ENCODE data around the gene RPL36A.

RPL36A gene

DNA sequence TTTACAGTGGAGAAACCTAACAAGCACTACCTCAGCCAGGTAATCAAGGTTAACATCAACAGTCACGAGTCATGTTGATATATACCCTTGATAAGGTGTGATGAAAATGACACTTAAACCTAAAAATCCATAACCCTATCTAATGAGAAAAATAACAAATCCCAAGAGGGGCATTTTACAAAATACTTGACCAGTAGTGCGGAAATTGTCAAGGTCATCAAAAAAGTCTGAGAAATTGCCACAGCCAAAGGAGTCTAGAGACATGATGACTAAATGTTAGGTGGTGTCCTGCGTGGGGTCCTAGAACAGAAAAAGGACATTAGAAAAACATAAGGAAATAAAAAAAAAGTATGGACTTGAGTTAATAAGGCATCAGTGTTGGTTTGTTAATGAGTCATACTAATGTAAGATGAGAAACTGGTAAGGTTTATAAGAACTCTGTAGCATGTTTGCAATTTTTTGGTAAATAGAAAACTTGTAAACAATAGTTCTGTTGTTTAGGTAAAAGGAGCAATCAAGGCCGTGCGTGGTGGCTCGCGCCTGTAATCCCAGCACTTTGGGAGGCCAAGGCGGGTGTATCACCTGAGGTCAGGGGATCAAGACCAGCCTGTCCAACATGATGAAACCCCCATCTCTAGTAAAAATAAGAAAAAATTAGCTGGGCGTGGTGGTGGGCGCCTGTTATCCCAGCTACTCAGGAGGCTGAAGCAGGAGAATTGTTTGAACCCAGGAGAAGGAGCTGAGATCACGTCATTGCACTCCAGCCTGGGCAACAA is 2.9 kb downstream of the RPL36A start:
- no peak for DNase-seq

- no peak for DNase-seq
These were observed 3.6 kb downstream of the RPL36A start for GRCh38 chrX:101394372-101394771.

DNA sequence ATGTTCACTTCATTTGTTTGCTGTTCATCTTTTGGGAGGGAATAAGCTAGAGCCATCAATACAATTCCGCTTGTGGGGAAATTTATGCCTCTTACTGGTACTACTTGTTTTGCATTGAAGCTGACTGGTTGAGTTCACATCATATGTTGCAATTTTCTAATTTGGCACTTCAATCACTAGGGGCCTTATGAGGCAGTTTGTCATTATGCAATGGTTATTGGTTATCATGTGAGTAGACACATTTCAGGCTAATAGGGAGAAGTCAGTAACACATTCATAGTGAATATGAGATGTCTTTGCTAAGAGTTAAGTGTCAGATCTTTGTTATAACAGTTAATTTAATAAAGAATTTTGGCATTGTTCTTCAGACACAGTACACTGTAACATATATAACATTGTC is 5.0 kb downstream of the RPL36A start:
- no peak for DNase-seq

GRCh38 chrX:101397779-101398178 is 7.0 kb downstream of the RPL36A start:
- no peak for DNase-seq

GRCh38 chrX:101398694-101399093 is 7.9 kb downstream of the RPL36A start:
- no peak for DNase-seq

- no peak for DNase-seq
These were observed 9.0 kb downstream of the RPL36A start for GRCh38 chrX:101399825-101400224.

DNA sequence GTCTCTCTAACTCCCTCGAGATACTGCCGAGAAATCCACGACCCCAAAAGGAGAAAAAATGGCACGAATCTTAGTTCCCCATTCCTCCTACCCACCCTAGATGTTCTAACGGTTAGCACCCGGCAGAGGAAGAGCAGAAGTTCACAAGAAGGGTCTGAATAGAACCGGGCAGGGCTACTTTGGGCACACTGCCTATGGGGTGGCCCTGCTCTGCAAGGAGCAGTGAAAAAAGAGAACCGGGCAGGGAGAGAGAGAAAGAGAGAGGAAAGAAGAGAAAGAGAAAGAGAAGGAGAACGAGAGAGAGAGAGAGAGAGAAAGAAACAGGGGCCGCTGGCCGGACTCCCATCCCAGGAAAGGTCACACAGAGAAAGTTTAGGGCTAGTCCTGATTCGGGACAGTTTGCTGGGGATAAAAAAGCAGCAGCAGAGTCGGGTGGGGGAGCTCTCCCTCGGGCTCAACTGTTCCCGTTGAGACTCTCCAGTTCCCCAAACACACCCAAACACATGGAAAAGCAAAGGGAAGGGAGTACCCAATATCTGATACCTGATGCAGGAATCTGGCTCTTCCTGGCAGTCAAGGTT is 16.4 kb downstream of the RPL36A start:
- DNase-seq: no peak

DNA sequence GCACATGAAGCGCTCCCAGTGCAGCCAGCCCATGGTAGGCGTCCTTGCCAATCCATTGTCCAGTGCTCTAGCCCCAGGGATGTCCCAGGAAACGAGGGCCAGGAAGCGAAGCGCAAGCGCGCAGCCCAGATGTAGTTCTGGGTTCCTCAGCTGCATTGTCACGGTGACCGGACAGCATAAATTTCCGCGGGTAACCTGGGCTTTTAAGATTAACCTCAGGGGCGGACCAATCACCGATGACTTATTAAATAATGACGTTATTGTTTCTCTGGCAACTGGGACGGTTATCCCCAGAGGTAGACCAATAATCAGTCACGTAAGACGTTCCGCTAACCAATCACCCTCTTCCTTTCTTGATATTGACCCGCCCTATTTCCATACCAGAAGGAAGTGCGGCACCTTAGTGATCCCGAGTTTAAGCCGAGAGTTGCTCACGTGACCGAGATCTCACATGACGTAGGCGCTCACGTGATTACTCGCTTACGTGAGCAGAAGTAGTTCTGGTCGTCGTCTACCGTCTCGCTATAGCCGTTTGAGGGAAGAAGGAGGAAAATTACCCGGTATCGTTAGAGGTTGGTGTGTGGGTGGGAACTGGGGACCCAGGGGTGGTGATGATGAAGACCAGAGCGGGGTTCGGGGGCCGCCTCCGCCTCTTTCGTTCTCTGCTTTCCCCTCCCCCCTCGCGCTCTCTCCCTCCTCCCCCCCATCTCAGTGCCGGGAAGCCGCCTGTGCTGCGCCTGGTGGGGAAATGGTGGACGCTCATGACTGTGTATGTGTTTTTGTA is 17.1 kb downstream of the RPL36A start, which contains the start of the genes GLA and HNRNPH2:
Gene GLA, minus strand, starts transcription at position 178 of the 784 bp plus-strand sequence. Its CDS starts 22 bp downstream, at position 156.
Gene HNRNPH2, plus strand, starts transcription at position 475 of the 784 bp plus-strand sequence. CDS start 3,767 bp downstream, outside the sequence.
- DNase-seq: peak; percentile 82

DNA sequence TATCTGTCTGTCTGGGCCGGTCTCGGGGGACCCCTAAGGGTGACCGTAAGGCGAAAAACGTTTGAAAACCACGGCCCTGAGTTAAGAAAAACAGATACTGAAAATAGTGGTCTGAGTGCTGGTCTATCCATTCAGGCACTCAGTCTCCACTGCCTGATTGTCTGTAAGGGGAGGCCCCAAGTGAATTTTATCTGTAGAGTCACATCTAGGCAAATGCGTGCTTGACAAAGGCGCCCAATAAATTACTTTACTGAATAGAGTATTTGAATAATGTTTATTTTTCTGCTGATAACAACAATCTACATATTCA is 17.7 kb downstream of the RPL36A start:
- no peak for DNase-seq

DNA sequence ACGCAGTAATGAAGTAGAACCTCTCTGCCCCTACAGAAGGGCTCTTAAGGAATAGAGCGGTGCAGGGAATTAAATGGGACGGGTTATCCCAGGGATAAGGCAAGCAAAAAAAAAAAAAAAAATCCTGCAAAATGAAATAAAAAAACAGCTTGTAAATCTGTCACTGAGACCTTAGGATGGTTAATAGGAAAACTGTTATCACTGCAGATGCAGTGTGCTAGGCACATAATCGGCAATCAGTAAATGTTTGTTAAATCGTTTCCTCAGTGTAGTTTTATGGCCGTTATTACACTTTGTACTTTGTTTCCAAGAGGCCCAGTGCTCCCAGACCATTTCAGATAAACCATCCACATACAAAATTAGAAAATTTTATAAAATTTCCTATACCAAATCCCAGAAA is 18.2 kb downstream of the RPL36A start:
- DNase-seq: no peak

DNA sequence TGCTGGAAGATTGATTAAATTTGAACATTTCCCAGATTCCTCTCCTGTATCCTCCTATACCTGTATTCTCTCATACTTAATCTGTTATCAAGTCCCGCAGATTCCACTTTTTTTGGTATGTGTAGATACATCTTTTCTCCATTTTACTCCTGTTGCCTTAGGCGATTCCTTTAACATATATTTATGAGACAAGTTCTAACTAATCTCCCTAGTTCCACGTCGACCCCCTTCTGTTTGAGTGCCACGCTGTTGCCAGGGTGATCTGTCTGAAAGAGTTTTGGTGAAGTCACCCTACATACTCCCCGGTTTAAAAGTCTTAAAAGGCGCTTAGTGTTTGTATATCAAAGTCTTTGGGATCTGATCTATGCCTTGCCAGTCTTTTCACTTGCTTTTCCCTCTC is 19.6 kb downstream of the RPL36A start:
- no peak for DNase-seq

DNA sequence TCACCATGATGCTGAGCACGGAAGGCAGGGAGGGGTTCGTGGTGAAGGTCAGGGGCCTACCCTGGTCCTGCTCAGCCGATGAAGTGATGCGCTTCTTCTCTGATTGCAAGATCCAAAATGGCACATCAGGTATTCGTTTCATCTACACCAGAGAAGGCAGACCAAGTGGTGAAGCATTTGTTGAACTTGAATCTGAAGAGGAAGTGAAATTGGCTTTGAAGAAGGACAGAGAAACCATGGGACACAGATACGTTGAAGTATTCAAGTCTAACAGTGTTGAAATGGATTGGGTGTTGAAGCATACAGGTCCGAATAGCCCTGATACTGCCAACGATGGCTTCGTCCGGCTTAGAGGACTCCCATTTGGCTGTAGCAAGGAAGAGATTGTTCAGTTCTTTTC is 21.2 kb downstream of the RPL36A start:
- no peak for DNase-seq

GRCh38 chrX:101415180-101416145 is 24.7 kb downstream of the RPL36A start:
- DNase-seq: peak; percentile 11

GRCh38 chrX:101416691-101417090 is 25.9 kb downstream of the RPL36A start:
- no peak for DNase-seq

DNA sequence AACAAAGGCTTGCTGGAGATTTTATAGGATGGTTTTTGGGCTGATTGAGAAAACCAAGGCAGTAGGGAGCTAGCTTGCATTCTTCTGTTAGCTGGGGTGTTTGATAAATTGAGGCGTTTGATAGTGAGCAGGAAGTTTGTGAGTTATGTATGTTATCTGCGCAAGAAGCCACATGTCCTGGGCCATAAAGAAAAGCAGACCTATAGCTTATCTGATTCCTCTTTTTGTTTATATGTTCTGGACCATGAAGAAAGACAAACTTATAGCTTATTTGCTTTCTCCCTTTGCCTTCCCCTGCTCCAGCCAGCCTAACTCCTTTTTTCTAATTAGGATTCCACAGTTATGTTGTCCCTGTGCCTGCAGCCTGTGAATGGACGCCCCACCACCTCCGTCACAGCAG is 26.4 kb downstream of the RPL36A start:
- DNase-seq: no peak

- DNase-seq: no peak
These were observed 27.4 kb downstream of the RPL36A start for GRCh38 chrX:101417981-101418841.

DNA sequence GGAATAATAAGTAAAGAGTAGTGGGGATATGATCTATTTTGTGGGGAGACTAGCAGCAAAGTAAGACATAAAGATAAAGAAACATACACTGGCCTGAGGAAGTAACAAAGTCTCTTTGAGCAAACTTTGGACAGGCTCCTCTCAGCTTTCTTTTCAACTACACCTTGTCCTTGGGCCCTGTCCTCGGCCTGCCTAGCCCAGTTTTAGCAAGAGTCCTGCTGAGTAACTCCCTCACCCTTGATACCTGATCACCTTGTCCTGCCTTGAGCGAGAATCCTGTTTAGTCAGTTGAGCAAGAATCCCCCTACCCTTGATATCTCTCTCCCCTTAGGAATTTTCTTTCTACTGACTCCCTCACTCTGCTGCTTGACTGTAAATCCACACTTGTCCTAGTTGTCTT is 28.7 kb downstream of the RPL36A start:
- DNase-seq: no peak

- DNase-seq: no peak
These were observed 37.1 kb downstream of the RPL36A start for GRCh38 chrX:101427954-101428353.

DNA sequence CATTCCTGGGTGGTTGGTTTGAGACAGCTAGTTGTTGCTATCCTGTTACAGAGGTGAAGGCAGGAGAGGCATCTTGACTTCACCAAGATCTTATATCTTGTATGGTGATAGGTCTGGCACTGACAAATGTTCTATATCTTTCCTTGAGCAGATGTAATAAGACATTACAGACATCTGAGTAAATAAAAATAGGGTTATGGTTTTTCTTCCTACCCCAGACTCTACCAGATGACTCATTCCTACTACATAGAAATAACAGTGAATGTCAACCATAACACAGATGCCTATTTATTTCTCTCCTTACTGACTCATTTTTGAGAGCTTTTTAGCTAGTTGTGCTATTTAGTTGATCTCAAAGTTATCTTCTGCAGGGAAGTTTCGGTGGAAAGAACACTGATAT is 39.1 kb downstream of the RPL36A start:
- no peak for DNase-seq

DNA sequence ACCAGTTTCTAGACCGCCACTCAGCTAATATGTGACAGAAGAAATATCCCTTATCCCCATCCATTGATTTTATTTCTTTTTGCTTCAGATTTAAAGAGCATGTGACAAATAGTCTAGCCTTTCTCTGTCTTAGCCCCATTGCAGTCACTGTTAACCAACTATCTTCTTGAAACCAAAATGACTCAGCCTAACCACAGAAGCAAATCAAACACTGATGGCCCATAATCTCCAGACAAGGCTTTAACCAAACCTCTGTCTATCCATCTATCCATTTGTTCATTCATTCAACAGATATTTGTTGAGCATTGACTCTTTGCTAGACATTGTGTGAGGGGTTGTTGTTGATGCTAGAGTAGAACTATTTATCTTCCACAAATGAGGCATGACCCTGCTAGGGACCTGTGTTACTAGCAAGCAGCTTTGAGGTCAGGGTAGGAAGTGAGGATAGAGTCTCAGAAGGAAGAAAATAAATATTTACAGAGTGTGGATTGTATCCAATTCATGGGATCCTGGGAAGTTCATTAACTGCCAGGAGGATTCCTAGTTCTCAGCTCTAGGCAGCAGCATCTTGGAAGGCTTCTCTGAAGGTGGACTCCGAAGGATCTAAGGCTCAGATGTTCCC is 39.8 kb downstream of the RPL36A start:
- DNase-seq: no peak

DNA sequence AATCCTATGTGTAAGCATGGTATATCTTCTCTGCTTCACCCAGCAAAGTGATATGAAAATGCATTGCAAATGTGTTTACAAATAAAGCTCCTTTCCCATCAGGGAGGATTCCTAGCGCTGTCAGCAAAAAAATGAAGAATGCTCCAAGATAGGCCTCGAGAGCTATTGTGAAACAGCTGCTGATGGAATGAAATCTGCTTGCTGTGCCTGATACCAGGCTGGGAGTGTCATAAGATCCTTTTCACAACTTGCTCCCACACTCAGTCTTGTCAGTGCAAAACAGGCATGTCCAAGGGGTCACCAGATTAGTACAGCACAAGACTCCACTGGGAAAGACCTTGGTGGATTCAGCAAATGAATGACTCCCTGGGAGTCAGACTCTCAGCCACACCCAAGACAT is 51.3 kb downstream of the RPL36A start:
- DNase-seq: no peak
